GM18519 (cell line): ENCODE data around the gene LDLRAD4.

ENCODE experiments used
- ATAC-seq: cut with Tn5 transposase; IDR thresholded peaks from one replicate; pipeline ENCODE4 v1.9.1; 2021; ENCODE audit warnings: mild to moderate bottlenecking, moderate library complexity; ENCODE audit not compliant: unreplicated experiment, low FRiP score

The LDLRAD4 gene

GRCh38 chr18:13576598-13576997 is 358.0 kb downstream of the LDLRAD4 start:
- peak; percentile 9 for ATAC-seq

- peak; percentile 87 for ATAC-seq
These were observed 358.6 kb downstream of the LDLRAD4 start for GRCh38 chr18:13577091-13577697.

GRCh38 chr18:13577781-13578180 is 359.2 kb downstream of the LDLRAD4 start:
- ATAC-seq = no peak

- ATAC-seq = no peak
These were observed 359.8 kb downstream of the LDLRAD4 start for GRCh38 chr18:13578400-13578799.

GRCh38 chr18:13579874-13580273 is 361.3 kb downstream of the LDLRAD4 start:
- ATAC-seq = no peak

GRCh38 chr18:13580351-13580750 is 361.8 kb downstream of the LDLRAD4 start:
- ATAC-seq = no peak

GRCh38 chr18:13580991-13581390 is 362.4 kb downstream of the LDLRAD4 start:
- no peak for ATAC-seq

- ATAC-seq = no peak
These were observed 363.1 kb downstream of the LDLRAD4 start for GRCh38 chr18:13581496-13582177.

GRCh38 chr18:13582178-13582670 is 363.7 kb downstream of the LDLRAD4 start:
- ATAC-seq = no peak

- ATAC-seq = no peak
These were observed 365.3 kb downstream of the LDLRAD4 start for GRCh38 chr18:13583576-13584550.

- ATAC-seq = no peak
These were observed 366.3 kb downstream of the LDLRAD4 start for GRCh38 chr18:13584825-13585224.

- ATAC-seq = no peak
These were observed 367.0 kb downstream of the LDLRAD4 start for GRCh38 chr18:13585379-13586153.

- no peak for ATAC-seq
These were observed 368.4 kb downstream of the LDLRAD4 start for GRCh38 chr18:13587001-13587400.

GRCh38 chr18:13587477-13587876 is 368.9 kb downstream of the LDLRAD4 start:
- no peak for ATAC-seq

- ATAC-seq = no peak
These were observed 369.4 kb downstream of the LDLRAD4 start for GRCh38 chr18:13587937-13588336.

- no peak for ATAC-seq
These were observed 370.8 kb downstream of the LDLRAD4 start for GRCh38 chr18:13589316-13589715.

- no peak for ATAC-seq
These were observed 371.4 kb downstream of the LDLRAD4 start for GRCh38 chr18:13589943-13590342.

- ATAC-seq = no peak
These were observed 373.7 kb downstream of the LDLRAD4 start for GRCh38 chr18:13592246-13592645.

- no peak for ATAC-seq
These were observed 376.0 kb downstream of the LDLRAD4 start for GRCh38 chr18:13594551-13594950.

- no peak for ATAC-seq
These were observed 378.5 kb downstream of the LDLRAD4 start for GRCh38 chr18:13597068-13597467.
